HG02798 (cell line): ENCODE measurements around the gene MAST4.
A peak's percentile ranks its signal among the peaks of the same experiment; 100 is the strongest.

Source experiments
- ATAC-seq: cut with Tn5 transposase; IDR thresholded peaks from one replicate; pipeline ENCODE4 v1.9.1; 2021; ENCODE audit warnings: mild to moderate bottlenecking; ENCODE audit not compliant: unreplicated experiment, poor library complexity

MAST4 gene

DNA sequence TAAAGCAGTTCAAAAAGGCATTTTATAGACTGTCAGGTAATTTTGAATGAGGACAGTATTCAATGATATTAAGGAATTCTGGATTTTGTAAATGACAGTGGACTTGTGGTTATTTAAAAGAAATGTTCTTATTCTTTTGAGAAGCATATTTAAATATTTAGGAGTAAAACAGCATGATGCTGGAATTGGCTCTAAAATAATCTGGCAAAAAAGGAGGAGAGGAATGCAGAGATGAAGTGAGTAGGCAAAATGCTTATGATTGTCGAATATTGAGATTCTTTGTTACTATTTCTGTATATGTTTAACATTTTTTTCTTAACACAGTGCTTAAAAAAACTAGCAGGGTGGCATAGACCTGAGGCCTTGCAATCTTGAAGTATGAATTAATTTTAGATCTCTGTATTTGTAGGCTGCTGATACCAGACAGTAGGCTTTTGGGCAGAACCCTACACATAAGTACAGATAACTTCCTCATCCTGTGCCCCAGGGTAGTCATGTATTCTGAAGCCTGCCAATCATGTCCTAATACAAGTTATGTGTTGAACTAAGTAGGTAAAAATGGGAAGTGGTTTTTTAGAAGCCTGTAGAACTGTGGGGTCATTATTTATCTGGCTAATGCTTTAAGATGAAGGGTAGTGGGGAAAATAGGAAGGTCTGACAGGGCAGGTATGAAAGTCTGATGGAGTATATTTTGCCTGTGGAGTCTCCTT is 591.0 kb downstream of the MAST4 start:
- no peak for ATAC-seq

DNA sequence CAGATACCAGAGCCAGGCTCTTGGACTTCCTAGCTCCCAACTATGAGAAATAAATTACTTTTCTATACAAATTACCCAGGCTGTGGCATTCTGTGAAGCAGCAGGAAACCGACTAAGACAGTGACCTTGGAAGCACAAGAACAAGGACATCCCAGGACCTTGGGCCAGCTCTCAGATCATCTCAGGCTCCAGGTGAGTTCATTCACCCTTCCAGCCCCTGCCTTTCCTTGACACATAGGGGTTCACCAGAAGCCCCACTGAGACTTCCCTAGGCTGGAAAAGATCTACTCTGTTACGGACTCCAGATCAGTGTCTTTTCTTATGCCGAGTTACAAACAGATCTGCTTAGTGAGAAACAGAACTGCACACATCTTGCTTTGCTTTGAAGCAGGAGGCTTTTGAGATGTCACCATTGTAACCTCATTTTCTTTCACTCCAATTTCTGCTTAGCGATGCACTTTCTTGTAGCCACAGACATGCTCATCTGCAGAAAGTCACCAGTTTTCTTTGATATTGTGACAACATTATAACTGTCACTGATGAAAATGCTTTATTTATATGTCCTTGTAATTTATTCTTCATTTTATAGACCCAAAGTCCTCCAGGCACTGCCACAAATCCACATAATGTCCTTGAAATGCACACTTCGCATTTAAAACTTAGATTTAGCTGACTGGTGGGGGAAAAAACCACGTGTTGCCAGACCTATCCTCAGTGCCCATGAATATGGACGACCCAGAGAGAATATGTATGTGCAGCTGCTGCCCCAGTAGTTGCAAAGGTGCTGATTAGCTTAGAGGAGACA is 592.3 kb downstream of the MAST4 start:
- ATAC-seq, result no peak

DNA sequence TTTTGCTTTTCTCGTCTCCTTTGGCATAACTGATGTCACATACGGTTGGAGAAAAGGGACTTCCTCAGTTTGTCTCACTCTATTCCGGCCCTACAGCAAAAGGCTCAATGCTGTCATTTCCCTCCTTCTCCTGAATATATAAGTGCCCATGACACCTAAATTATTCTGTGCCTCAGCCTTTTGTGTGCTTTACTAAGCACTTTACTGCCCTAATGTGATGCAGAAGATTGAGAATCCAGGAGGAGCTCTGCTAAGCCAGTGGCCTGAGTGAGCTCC is 592.8 kb downstream of the MAST4 start:
- ATAC-seq, result no peak

DNA sequence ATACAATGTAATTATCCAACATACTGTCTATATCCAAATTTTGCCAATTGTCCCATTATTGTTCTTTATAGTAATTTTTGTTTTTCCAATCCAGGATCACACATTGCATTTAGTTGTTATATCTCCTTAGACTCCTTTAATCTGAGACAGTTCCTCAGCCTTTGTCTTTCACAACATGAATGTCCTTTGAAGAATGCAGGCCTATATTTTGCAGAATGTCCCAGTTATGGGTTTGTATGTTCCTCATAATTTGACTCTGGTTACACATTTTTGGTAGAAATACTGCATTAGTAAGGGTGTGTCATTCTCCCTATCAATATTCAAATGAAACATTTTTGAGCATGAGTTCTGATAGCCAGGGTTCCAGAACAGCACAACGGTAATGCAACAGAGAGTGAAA is 593.7 kb downstream of the MAST4 start:
- ATAC-seq, result no peak

DNA sequence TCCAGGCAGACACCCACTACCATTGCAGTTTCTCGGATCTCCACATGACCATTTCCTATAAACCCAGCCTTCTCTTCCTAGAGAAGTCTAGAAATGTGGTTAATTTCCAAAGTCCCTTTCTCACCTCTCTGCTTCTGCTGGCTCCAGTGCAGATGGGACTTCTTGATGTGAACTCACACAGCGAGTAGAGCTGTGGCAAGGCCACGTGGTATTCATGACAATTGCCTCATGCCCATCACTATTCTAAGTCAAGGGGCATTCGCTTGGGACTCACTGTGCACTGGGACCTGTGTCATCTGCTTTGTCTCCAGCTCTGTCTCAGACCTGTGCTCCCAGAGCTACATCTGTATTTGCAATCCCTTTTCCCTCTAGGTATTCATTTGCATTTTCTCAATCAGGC is 594.2 kb downstream of the MAST4 start:
- ATAC-seq, result no peak

DNA sequence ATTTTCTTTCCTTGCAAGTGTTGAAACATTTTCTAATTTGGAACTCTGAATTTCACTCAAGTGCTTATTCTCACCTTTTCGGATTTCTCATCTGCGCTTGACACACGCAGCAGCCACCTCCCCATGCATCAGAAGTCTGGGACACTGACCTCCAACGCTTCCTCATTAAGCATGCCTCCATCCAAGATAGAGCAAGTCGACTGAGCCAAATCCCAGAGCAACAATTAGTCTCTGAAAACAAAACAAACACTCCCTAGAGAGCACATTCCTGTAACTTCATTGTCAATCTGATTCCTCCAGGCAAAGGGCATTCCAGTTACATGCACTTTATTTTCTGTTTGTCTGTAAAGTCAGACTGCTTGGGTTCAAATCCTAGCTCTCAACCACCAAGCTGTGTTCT is 594.7 kb downstream of the MAST4 start:
- no peak for ATAC-seq

DNA sequence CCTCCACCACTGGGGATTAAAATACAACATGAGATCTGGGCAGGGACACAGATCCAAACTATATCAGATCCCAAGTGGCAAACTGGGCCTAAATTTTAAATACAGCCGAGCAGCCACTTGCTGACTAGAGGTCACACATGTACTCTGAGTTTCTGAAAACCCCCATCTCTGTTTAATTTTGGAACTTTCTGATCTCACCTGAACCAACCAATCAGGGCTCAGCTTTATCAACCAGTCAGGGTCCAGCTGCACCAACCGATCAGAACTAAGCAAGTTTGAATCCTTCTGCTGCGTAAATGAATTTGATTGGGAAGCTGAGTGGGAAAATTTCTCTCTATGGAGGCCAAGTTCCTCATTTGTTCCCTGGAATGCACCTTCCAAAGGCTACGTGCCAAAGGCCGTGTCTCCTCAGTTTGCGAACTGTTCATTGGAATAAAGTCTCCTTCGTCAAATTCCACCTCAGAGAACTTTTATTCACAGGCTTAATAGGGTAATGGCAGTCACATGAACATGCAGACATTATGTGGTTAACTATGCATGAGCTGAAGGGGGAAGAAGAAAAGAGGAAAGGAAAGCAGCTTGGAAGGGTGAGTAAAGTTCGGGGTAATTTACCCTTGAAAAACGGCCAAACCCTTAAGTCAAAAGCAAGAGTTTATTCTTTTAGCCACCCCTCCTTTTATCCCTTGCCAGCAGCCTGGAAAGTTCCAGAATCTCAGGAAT is 596.7 kb downstream of the MAST4 start:
- ATAC-seq, result peak; percentile 39

DNA sequence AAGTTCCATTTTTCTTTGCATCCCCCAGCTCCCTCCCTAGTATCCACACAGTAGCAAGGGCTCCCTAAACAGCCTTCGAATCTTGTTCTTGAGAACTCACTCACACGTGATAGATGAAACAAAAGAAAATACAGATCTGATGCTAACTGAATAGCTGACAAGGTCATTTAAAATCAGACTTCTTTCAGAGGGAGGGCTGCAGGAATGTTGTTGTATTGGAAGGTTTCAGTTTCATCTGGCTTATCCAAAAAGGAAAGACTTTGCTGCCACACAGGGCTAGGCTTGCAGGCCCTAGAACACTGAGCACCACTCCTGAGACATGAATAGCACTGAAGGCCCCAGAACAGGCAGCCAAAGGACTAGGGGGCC is 597.2 kb downstream of the MAST4 start:
- ATAC-seq, result no peak

DNA sequence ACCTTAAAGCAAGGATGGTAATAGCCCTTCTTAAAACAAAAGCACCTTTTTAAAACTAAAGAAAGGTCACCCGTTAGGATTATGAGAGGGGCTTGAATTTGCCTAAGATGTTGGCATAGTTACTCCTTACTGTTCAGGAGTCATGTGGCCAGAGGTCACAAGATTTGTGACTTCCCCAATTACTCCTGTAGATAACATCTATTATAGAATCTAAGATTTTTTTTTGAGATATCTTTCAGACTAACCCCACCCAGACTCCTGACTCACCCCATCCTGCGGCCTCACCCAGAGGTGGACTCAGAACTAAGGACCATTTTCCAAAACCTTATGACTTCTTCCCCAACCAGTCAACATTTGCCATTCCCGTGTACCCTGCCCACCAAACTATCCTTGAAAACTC is 598.0 kb downstream of the MAST4 start:
- ATAC-seq, result no peak

DNA sequence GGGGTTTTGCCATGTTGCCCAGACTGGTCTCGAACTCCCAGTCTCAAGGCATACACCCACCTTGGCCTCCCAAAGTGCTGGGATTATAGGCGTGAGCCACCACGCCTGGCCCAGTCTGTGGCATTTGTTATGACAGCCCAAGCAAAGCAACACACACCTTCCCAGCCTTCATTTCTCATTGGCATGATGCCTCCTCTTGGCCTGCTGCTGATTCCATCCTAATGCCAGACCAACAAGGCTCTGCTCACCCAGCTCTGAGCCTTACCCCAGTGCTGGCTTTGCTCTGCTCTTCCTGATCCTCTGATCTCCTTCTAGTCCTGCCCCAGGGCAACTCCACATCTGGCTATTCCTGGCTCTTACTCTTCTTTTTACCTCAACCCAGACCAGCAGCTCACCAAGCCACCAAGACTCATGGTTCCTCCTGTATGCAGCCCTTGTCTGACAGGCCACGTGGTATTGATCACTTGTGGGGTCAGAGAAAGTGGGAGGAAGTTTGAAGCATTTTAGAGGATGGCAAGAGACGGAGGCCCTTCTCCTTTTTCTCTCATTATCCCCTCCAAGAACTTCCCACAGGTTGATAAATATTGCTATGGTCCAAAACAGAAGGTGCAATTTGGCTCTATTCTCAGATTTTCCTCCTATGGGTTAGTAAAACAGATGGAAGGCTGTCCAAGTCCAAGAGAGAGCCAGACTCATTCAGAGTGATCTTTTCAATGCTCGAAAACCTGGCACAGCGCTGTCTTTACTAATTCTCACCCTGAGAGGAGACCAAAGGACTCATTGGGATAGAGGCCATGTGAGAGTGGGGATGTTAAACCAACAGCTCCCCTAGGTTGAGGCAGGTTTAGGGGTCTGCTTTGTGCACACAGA is 599.4 kb downstream of the MAST4 start:
- peak; percentile 32 for ATAC-seq

DNA sequence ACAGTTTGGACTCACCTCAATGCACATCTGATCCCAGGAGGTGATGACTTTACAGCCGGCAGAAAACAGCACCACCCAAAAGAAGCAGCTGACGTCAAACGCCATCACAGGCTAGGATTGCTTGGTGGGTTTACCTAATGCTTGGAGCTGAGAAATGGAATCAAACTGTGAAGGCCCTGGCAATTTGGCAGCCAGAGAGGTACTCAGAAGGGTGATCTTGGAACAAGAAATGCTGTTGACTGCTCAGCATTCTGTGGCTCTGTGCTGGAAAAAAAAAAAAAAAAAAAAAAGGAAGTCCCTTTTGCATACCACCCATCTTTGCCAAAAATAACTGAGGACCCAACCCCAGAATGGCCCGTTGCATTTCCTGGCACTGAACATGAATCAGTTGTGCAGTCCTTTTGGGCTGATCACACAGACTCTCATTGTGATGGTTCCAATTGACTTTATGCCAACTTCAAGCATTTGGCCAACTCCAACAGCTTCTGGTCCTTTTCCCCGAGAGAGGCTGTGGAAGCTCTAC is 600.4 kb downstream of the MAST4 start, which contains the start of gene CD180:
TSS of gene CD180 (minus strand) at position 263 of the 523 bp plus-strand sequence. CDS start at position 105, 158 bp downstream.
- peak; percentile 24 for ATAC-seq

DNA sequence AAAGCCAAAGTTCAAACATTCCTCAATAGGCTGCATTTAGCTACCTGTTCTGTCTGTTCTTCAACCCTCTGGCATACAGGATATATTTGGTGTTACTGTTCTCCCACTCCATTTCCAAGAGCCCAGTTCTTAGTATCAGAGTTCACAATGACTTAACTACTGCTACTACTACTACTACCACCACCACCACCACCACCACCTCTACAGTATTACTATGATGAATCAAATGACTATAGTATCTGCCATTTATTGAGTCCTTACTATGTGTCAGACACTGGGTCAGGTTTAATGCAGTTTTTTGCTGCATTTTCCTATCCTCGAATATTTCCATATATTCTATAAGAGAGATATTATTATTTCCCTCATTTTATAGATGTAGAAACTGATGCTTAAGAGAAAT is 601.3 kb downstream of the MAST4 start:
- ATAC-seq, result no peak

DNA sequence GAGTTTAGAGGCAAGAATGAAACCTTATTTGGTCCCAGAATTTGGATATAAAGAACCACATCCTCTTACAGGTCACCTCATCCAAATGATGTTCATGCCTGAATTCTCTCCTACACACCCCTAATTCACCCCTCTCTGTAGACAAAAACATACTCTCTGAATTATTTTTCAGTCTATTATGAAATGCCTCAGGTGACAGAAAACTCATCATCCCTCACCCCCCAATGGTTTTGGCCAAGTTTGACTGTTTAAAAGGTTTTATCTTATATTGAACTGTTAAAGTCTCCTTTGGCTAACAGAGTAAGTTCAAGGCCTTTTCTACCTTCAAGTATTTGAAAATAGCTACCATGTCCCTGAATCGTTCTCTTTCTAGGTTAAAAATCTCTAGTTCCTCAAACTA is 602.7 kb downstream of the MAST4 start:
- no peak for ATAC-seq

DNA sequence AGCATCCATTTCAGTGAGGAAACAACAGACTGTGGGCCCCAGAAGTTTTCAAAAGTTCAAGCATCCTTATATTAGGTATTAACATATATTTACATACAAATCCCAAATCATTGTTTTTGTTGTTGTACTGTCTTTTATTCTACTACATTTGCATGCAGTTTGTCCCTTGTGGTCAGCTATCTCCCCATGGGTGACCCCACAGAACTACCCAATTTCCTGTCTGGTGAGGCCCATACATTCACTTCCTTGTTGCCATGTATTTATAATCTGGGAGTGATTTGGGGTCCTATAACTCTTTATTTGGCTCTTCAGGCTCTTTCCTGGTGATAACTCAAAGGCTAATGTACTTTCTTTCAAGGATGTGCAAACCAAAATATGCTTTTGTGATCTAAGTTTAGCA is 603.7 kb downstream of the MAST4 start:
- no peak for ATAC-seq

DNA sequence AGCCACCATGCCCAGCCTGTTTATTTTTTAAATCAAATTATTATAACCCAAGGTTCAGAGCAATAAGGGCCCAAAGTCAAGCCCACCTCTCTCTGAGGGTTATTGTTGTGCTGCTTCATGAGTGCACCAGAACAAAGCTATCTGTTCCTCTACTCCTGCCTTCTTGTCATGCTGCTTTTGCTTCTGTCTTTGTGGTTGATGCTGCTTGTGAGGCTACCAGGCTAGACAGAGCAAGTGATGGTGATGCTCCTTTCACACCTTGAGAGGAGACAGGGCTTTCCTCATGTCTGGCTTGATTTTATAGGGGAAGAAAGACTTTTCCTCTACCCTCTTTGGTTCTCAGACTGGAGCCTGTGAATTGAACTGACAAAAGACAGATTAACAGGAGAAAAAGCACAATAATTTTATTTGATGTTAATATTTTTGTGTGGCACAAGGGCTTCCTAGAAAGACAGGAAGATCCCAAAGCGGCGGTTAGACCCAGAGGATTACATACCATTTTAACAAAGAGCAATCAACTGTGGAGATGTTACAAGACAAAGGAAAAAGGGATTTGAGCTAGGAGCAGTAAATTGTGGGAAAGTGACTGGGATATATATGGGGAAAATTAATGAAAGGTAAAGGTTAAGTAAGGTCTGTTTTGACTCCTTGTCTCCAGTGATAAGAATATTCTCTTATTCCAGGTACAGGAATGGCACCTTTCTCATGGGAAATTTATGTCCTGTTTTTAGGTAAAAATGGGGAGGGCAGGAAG is 604.8 kb downstream of the MAST4 start:
- ATAC-seq, result peak; percentile 30

DNA sequence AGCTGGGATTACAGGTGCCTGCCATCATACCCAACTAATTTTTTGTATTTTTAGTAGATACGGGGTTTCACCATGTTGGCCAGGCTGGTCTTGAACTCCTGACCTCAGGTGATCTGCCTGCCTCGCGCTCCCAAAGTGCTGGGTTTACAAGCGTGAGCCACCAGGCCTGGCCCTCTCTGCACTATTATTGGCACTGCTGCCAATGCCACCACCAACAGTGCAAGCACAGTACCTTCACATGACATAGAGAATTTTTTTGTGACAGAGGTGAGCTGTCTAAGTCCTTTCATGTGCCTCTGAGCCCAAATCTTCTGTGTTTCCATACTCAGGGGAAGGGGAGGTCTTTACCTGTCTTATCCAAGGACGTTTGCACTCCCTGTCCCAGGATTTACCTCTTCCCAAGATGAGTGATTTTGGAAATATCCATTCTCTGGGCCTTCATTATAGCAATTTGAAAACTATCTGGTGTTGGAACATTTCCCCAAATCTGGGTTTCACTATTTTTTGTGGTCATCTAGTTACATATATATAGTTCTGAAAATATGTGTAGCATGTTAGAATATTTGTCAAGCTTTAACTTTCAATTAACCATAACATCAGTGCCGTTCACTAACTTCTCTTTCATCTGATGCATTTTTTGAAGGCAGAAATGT is 605.8 kb downstream of the MAST4 start:
- no peak for ATAC-seq

DNA sequence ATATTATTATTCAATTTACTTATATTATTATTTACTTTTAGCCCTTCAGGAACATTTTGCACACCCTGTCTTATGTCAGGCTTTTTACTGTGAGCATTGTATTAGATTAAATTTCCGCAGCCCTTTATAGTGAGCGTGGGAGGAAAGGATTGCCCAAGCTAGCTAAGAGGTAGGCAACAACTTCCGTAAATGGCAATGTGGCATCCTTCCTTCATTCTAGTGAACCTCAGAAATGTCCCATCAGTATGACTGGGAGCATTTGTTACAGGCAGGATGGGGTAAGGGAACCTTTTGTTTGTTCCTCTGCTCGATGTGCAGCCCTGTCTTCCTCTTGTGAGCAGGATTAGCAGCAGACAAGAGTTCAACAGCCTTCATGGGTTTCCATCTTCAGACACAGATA is 606.6 kb downstream of the MAST4 start:
- no peak for ATAC-seq

DNA sequence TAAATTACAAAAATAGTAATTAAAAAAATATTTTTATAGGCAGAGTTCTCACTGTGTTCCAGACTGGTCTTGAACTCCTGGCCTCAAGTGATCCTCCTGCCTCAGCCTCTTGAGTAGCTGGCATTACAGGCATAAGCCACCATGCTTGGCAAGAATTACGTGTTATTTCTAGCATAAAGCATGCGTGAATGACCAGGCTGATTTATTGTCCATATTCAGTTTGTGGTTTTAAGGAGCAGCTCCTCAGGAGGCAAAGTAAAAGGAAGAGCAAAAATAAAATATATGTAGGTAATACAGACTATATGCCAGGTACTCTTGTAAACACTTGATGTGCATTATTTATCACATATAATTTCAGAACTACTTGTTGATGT is 607.5 kb downstream of the MAST4 start:
- no peak for ATAC-seq

DNA sequence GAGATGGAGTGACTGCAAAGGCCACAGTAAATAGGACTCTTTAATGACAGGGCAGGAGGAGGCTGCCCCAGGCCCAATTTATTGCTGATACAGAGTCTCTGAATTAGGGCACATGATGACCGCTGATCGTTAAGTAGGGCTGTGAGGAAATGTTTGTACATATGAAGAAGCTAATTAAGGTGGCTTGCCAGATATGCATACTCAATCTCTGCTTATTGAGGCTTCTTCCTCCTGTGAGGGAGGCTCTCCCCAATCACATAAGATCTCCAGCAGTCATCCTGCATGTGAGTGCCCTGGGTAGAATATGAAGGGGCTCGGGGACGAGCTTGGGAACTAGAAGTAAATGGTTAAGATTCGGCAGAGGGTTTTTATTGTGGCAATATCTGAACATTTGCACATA is 608.6 kb downstream of the MAST4 start:
- ATAC-seq, result no peak
